ENCODE measurements around the gene PAQR5.
"Not testable (repeated sequence)": the region's sequence is repeated elsewhere in the genome, so short reads cannot be mapped to it uniquely, and the experiment has no call there.

PAQR5 gene

GRCh38 chr15:69377216-69377970, 78.7 kb downstream of the PAQR5 start:
- Histone ChIP-seq H2BK5ac (ENCODE audit: low read depth, low read length, poor library complexity) (no peak overlapping the region), H3K79me1 (ENCODE audit: low read length) (no peaks in the 10 kb centered on the region), H4K8ac (ENCODE audit: low read depth, low read length) (no peak overlapping the region), H2AFZ (ENCODE audit: insufficient read depth, low read length, poor library complexity) (no peak overlapping the region), H3K23ac (ENCODE audit: low read length) (no peak overlapping the region), H3K18ac (ENCODE audit: low read length) (no peak overlapping the region), H3K36me3 (ENCODE audit: control insufficient read depth in 1 of 2, insufficient read depth in 2 of 2, low read length in 2 of 2) (no peaks in the 10 kb centered on the region), H2AK5ac (ENCODE audit: low read length) (no peak overlapping the region), H3K79me2 (ENCODE audit: control insufficient read depth, insufficient read depth, low read length, poor library complexity) (no peaks in the 10 kb centered on the region), H3K27ac (ENCODE audit: low read depth, low read length) (no peak overlapping the region), H4K91ac (ENCODE audit: low read depth, low read length) (no peak overlapping the region), H3K27me3 (ENCODE audit: insufficient read depth, low read length) (no peaks in the 10 kb centered on the region), H3K14ac (ENCODE audit: low read length) (no peak overlapping the region), H2BK120ac (ENCODE audit: insufficient read depth, low read length, poor library complexity) (no peak overlapping the region), H3K4me3 (ENCODE audit: low read depth, low read length) (no peak overlapping the region), H2BK12ac (ENCODE audit: low read length) (no peak overlapping the region), H3K9me3 (ENCODE audit: insufficient read depth, low read depth, low read length) (no peaks in the 10 kb centered on the region), H3K4me2 (ENCODE audit: low read length) (no peak overlapping the region), H3K9ac (ENCODE audit: low read length) (no peak overlapping the region), H3K4ac (ENCODE audit: low read depth, low read length) (no peak overlapping the region), H4K12ac (ENCODE audit: low read depth, low read length) (no peak overlapping the region), H3K4me1 (ENCODE audit: control insufficient read depth in 1 of 2, insufficient read depth in 2 of 2, low read length in 2 of 2) (no peaks in the 10 kb centered on the region)
- no peak for DNase-seq
- WGBS (ENCODE audit: extremely low coverage, insufficient coverage, insufficient read length), result no CpG with 5 or more reads among the region's 8 CpGs

DNA sequence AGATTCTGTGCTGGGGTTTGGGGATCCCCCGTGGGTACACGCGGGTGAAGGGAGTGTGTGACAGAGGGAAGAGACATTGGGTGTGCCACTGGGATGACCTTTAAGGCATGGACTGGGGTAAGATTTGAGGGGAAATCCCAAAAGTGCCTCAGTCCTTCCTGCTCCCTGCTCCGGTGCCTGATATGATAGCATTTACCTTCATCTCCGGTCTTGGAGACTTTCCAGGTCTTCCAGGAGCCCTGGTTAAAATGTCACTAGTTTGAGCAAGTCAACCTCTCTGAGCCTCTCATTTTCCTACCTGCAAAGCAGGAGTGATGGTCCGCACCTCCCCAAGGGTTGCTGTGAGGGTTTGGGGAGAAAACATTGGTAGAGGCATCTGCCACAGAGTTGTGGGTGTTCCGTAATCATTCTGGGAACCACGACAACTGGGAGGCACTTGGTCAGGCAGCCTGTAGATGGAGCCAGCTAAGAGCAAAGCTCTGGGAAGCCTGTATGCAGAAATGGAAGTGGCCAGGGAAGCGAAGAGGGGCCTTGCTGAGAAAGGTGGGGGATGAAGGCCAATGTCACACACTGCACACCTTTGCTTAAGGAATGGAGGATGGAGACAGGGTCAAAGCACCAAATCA, 81.5 kb downstream of the PAQR5 start:
- no peaks in the 10 kb centered on the region for H3K79me2 ChIP-seq (ENCODE audit: control insufficient read depth, insufficient read depth, low read length, poor library complexity)
- H3K18ac ChIP-seq (ENCODE audit: low read length), result no peak overlapping the region

DNA sequence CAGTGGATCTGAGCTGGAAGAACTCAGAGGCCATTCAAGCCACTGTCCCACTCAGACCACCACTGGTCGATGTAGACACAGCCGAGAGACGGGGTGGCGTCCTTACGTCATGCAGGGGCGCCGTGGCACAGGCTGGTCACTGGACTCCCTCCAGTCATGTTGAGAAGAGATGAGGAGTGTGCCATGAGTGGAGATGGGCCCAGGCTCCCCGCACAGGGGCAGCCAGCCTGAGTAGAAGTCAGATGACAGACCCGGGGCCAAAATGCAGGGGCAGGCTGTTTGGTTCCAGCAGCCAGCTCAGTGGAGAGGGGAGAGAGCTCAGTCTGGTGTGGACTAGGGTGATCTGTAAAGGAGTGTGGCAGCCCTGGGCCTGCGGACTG, 82.0 kb downstream of the PAQR5 start:
- Histone ChIP-seq H3K4me2 (ENCODE audit: low read length) (no peak overlapping the region), H3K23ac (ENCODE audit: low read length) (no peak overlapping the region), H3K79me2 (ENCODE audit: control insufficient read depth, insufficient read depth, low read length, poor library complexity) (no peaks in the 10 kb centered on the region), H2BK5ac (ENCODE audit: low read depth, low read length, poor library complexity) (no peak overlapping the region), H2AK5ac (ENCODE audit: low read length) (no peak overlapping the region), H4K12ac (ENCODE audit: low read depth, low read length) (no peak overlapping the region), H4K91ac (ENCODE audit: low read depth, low read length) (no peak overlapping the region), H3K4me3 (ENCODE audit: low read depth, low read length) (no peak overlapping the region), H3K18ac (ENCODE audit: low read length) (no peak overlapping the region), H4K8ac (ENCODE audit: low read depth, low read length) (no peak overlapping the region), H3K9me3 (ENCODE audit: insufficient read depth, low read depth, low read length) (no peaks in the 10 kb centered on the region), H3K4me1 (ENCODE audit: control insufficient read depth in 1 of 2, insufficient read depth in 2 of 2, low read length in 2 of 2) (no peaks in the 10 kb centered on the region), H3K27ac (ENCODE audit: low read depth, low read length) (no peak overlapping the region), H3K27me3 (ENCODE audit: insufficient read depth, low read length) (no peaks in the 10 kb centered on the region), H3K14ac (ENCODE audit: low read length) (no peak overlapping the region), H3K79me1 (ENCODE audit: low read length) (no peaks in the 10 kb centered on the region), H3K9ac (ENCODE audit: low read length) (no peak overlapping the region), H2BK12ac (ENCODE audit: low read length) (no peak overlapping the region), H2AFZ (ENCODE audit: insufficient read depth, low read length, poor library complexity) (no peak overlapping the region), H3K36me3 (ENCODE audit: control insufficient read depth in 1 of 2, insufficient read depth in 2 of 2, low read length in 2 of 2) (no peaks in the 10 kb centered on the region), H2BK120ac (ENCODE audit: insufficient read depth, low read length, poor library complexity) (no peak overlapping the region), H3K4ac (ENCODE audit: low read depth, low read length) (no peak overlapping the region)
- no CpG with 5 or more reads among the region's 10 CpGs for WGBS (ENCODE audit: extremely low coverage, insufficient coverage, insufficient read length)
- DNase-seq, result no peak

More for the DNA sequence above, 81.5 kb downstream of the PAQR5 start:
- Histone ChIP-seq H3K4me1 (ENCODE audit: control insufficient read depth in 1 of 2, insufficient read depth in 2 of 2, low read length in 2 of 2) (no peaks in the 10 kb centered on the region), H3K23ac (ENCODE audit: low read length) (no peak overlapping the region), H2AFZ (ENCODE audit: insufficient read depth, low read length, poor library complexity) (no peak overlapping the region), H3K79me1 (ENCODE audit: low read length) (no peaks in the 10 kb centered on the region), H3K27ac (ENCODE audit: low read depth, low read length) (no peak overlapping the region), H4K12ac (ENCODE audit: low read depth, low read length) (no peak overlapping the region), H3K14ac (ENCODE audit: low read length) (no peak overlapping the region), H3K4ac (ENCODE audit: low read depth, low read length) (no peak overlapping the region), H2AK5ac (ENCODE audit: low read length) (no peak overlapping the region), H3K4me2 (ENCODE audit: low read length) (no peak overlapping the region), H2BK120ac (ENCODE audit: insufficient read depth, low read length, poor library complexity) (no peak overlapping the region), H4K8ac (ENCODE audit: low read depth, low read length) (no peak overlapping the region), H3K4me3 (ENCODE audit: low read depth, low read length) (no peak overlapping the region), H3K27me3 (ENCODE audit: insufficient read depth, low read length) (no peaks in the 10 kb centered on the region), H4K91ac (ENCODE audit: low read depth, low read length) (no peak overlapping the region), H3K36me3 (ENCODE audit: control insufficient read depth in 1 of 2, insufficient read depth in 2 of 2, low read length in 2 of 2) (no peaks in the 10 kb centered on the region), H3K9ac (ENCODE audit: low read length) (no peak overlapping the region), H2BK5ac (ENCODE audit: low read depth, low read length, poor library complexity) (no peak overlapping the region), H3K9me3 (ENCODE audit: insufficient read depth, low read depth, low read length) (no peaks in the 10 kb centered on the region), H2BK12ac (ENCODE audit: low read length) (no peak overlapping the region)
- WGBS (ENCODE audit: extremely low coverage, insufficient coverage, insufficient read length), result no CpG with 5 or more reads among the region's 9 CpGs
- DNase-seq, result no peak

DNA sequence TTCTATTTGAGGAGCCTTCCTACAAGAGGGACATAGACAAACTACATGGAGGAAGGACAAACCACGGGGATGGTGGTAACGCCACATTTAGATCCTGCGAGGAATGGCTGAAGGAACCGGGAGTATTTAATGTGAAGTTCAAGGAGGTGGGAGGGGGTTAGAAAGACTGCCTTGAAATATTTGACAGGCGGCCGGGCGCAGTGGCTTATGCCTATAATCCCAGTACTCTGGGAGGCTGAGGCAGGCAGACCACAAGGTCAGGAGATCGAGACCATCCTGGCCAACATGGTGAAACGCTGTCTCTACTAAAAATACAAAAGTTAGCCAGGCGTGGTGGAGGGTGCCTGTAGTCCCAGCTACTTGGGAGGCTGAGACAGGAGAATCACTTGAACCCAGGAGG, 83.5 kb downstream of the PAQR5 start:
- not testable (repeated sequence) for H3K27me3 ChIP-seq (ENCODE audit: insufficient read depth, low read length); H2AFZ ChIP-seq (ENCODE audit: insufficient read depth, low read length, poor library complexity); H3K9ac ChIP-seq (ENCODE audit: low read length); DNase-seq; H3K36me3 ChIP-seq (ENCODE audit: control insufficient read depth in 1 of 2, insufficient read depth in 2 of 2, low read length in 2 of 2); H2BK5ac ChIP-seq (ENCODE audit: low read depth, low read length, poor library complexity); H3K79me2 ChIP-seq (ENCODE audit: control insufficient read depth, insufficient read depth, low read length, poor library complexity); H3K4me1 ChIP-seq (ENCODE audit: control insufficient read depth in 1 of 2, insufficient read depth in 2 of 2, low read length in 2 of 2); H3K4me3 ChIP-seq (ENCODE audit: low read depth, low read length); H3K79me1 ChIP-seq (ENCODE audit: low read length); H2BK12ac ChIP-seq (ENCODE audit: low read length); H3K23ac ChIP-seq (ENCODE audit: low read length); H2BK120ac ChIP-seq (ENCODE audit: insufficient read depth, low read length, poor library complexity); H4K12ac ChIP-seq (ENCODE audit: low read depth, low read length); H4K8ac ChIP-seq (ENCODE audit: low read depth, low read length); H3K18ac ChIP-seq (ENCODE audit: low read length); H3K4me2 ChIP-seq (ENCODE audit: low read length); H3K27ac ChIP-seq (ENCODE audit: low read depth, low read length); H3K14ac ChIP-seq (ENCODE audit: low read length); H3K4ac ChIP-seq (ENCODE audit: low read depth, low read length); H4K91ac ChIP-seq (ENCODE audit: low read depth, low read length); H2AK5ac ChIP-seq (ENCODE audit: low read length); H3K9me3 ChIP-seq (ENCODE audit: insufficient read depth, low read depth, low read length)
- no CpG with 5 or more reads among the region's 10 CpGs for WGBS (ENCODE audit: extremely low coverage, insufficient coverage, insufficient read length)

Measured in trophoblast cell (in vitro differentiated cells and primary cell).